Activated gamma-delta T cell treated with anti-CD3 and anti-CD28 coated beads, Interleukin-2, amount 50 U/mL, for 16 hours (primary cell): Measurements from ENCODE around the gene ZAP70.
A peak's percentile ranks its signal among the peaks of the same experiment; 100 is the strongest.

Experiments used
- DNase-seq: peaks from one replicate; pipeline ENCODE4 v3.0.0-alpha.2; 2020; ENCODE audit warnings: low read depth

Gene ZAP70

DNA sequence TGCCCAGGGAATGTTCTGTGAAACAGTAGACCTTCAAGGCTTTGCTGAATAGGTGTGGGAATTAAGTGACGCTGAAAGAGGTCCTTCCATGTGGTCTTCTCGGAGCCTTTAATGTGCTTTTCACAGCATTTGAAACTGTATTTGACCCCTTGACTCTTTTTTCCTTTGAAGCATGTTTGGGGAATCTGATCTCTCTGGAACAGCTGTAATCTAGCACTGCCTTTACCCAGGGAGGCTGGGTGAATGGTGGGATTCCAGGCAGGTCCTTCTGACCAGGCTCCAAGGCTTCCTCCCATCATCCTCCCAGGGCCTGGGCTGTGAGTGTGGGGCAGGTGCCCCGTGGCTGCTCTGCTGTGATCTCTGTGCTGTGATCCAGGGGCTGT, 4.2 kb downstream of the ZAP70 start:
- DNase-seq: no peak

DNA sequence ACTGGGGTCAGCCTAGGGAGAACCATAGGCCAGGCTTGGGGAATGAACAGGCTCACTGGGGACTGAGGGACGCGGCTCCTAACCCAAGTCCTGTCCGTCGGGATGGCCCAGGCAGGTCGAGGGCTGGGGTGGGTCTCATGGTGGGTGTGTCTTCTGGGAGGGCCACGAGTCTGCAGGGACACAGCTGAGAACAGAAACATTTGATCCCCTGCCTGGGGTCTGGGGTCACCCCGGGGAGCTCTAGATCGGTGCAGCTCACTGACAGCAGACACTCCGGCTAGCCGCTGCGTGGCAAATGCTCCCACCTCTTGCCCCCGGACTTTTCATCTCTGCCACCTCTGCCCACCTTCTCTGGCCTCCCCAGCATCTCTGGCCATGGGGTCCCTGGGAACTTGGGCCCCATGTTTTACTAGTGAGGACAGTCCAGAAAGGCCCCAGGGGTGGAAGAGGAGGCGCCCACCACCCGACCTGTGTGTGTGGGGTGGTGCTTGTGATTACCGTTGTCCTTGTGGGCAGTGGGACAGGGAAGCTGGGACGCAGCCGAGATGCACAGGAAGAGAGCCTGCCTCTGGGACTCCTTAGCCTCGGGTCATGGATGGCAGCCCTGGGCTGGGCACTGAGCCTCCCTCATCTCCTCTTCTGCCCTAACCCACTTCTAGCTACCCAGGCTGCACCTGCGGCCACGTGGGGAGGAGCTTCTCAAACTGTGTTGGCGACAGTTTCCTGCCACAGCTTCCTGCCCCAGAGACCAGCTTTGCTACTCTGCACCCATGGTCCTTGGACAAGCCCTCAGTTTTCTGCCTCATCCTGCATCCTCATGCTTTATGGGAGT, 4.9 kb downstream of the ZAP70 start:
- peak; percentile 68 for DNase-seq

DNA sequence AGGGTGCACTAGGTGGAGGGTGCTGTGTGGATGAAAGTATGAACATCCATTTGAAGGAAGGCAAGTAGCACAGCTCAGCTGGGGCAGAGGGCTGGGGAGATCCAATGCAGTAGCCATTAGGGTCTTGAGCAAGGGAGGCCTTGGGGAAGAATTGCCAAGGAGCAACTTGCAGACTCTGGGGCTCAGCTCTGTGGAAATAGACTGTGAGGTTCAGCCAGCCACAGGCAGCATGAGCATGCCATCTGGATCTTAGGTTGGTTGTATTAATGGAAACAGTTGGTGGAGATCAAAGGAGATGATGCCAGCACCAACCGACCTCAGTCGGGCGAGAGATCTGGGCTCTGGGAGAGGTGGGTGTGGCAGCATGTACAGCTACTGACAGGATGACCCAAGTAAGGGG, 5.6 kb downstream of the ZAP70 start:
- no peak for DNase-seq

DNA sequence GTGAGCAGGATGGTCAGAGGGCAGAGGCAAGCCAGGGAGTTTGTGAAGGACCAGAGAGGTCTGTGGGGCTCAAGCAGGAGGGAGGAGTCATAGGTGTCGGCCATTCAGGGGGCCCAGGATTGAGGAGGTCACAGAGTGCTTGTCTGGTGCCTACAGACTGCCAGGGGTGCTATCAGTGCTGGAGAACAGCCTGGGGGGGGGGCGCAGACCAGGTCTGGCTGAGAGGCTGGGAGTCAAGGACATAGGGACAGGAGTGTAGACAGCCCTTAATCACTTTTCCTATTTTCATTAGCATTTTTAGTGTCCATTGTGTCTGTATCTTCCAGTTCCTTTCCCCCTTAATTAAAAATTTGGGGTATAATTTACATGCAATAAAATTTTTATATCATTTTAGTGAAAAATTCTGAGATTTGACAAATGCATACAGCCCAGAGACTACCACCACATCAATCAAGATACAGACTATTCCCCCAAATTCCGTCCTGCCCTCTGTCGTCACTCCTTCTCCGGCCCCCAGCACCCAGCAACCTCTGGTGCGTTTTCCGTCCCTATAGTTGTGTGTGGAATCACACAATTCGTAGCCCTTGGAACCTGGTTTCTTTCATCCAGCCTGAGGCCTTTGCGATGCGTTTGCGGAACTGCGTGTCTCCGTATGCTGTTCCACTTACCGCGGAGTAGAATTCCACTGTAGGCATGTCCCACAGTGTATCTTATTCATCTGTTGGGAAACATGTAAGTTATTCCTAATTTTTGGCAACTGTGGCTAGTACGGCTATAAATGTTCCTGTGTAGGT, 6.2 kb downstream of the ZAP70 start:
- DNase-seq: no peak

DNA sequence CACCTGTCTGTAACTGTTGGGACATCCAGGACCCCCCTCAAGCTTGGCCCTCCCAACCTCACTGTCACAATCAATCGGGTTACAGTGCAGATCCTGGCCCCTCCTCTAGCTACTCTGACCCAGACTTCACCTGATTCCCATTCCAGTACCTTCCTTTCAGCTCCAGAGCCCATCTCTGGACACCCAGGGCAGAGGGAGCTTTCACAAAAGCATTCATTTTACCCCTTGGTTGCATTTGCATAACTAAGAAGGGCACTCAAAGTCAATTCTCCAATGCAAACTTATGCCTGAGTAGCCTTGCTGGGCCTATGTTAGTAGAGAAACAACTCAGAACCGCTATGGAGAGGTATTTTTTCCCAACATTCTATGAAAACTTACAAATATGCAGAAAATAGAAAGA, 7.4 kb downstream of the ZAP70 start:
- no peak for DNase-seq

DNA sequence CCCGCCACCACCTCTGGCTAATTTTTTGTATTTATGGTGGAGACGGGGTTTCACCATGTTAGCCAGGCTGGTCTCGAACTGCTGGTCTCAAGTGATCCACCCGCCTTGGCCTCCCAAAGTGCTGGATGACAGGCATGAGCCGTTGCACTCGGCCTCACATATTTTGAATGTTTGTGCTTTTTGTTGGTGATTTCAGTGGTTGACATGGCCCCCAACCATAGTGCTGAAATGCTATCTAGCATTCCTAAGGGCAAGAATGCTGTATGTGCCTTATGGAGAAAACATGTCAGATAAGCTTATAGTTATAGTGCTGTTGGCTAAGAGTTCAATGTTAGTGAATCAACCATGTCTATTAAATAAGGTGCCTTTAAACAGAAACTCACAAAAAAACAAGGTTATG, 8.9 kb downstream of the ZAP70 start:
- DNase-seq: no peak

DNA sequence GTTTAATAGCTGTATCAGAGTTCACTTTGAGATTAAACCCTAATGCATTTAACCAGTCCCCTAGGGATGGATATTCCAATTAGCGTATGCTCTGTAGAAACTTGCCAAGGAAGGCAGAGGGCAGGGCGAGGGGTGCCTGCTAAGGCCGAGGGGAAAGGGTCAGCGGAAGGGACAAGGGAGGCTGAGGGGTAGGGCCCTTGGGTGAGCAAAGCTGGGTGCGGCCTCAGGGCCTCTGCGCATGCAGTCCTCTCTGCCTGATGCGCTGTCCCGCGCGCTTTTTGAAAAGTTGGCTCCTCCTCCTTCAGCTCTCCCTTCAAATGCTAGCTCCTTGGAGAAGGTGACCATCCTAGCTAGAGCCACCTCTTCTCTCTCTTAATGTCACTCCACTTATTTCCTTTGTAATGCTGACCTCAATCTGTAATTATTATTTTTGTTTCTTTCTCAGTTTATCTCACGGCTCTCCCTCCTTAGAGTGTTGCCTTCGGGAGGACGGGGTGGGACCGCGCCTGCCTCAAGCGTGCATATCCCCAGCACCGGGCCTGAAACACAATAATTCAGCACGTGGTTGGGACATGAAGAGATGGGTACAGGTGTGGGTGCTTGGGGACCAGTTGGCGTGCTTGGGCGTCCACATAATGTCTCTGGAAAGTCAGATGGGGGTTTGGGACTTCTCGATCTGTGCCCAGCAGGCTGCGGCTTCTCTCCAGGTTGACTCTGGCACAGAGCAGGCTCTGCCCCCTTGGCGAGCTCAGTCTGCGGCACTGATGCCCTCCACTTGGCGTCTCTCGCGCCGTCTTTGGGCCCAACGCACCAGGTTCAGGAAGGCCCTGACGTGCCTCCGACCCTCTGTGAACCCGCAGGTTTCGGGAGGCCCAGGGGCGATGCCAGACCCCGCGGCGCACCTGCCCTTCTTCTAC, 10.0 kb downstream of the ZAP70 start:
- DNase-seq: no peak

DNA sequence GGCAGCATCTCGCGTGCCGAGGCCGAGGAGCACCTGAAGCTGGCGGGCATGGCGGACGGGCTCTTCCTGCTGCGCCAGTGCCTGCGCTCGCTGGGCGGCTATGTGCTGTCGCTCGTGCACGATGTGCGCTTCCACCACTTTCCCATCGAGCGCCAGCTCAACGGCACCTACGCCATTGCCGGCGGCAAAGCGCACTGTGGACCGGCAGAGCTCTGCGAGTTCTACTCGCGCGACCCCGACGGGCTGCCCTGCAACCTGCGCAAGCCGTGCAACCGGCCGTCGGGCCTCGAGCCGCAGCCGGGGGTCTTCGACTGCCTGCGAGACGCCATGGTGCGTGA, 10.7 kb downstream of the ZAP70 start:
- DNase-seq: no peak

DNA sequence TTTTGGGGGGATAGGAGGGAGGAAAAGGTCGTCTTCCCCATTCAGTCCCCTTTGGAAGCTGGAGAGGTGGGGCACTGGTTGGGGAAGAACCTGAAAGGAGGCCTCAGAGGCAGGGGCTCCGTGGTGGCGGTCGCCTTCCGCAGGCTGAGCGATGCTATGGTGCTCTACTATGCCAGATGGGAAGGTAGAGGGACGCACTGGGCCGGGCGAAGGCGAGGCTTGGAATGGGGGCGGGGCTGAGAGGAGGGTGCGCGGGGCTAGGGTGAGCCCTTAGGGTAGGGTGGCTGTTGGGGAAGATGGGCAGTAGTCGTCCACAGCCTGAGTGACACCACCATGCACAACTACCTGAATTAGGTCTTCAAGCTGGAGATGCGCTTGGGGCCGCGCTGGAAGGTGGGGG, 11.1 kb downstream of the ZAP70 start:
- no peak for DNase-seq

DNA sequence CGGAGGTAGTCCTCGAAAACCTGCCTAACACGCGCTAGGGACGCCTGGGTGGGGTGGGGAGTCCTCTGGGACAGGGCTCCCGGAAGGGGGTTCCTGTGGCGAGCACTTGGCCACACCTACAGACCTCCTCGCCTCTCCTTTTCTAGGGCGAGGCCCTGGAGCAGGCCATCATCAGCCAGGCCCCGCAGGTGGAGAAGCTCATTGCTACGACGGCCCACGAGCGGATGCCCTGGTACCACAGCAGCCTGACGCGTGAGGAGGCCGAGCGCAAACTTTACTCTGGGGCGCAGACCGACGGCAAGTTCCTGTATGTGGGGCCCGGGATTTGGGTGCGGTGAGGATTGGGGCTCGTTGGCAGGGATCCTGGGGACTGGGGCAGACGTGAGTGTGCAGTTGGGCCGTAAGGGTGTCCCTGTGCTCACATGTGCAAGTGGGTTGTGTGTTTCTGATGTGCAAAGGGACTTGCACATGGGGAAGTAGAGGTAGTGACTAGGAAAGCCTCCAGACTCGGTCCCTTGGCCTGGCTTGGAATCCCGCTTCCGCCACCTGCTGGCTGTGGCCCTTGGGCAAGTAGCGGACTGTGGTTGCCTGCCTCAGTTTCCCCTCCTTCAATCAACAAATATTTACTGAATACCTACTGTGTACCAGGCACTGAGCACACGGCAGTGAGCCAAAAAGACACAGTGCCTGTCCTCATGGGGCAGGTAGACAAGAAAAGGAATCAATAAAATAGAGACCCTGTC, 11.7 kb downstream of the ZAP70 start:
- no peak for DNase-seq

DNA sequence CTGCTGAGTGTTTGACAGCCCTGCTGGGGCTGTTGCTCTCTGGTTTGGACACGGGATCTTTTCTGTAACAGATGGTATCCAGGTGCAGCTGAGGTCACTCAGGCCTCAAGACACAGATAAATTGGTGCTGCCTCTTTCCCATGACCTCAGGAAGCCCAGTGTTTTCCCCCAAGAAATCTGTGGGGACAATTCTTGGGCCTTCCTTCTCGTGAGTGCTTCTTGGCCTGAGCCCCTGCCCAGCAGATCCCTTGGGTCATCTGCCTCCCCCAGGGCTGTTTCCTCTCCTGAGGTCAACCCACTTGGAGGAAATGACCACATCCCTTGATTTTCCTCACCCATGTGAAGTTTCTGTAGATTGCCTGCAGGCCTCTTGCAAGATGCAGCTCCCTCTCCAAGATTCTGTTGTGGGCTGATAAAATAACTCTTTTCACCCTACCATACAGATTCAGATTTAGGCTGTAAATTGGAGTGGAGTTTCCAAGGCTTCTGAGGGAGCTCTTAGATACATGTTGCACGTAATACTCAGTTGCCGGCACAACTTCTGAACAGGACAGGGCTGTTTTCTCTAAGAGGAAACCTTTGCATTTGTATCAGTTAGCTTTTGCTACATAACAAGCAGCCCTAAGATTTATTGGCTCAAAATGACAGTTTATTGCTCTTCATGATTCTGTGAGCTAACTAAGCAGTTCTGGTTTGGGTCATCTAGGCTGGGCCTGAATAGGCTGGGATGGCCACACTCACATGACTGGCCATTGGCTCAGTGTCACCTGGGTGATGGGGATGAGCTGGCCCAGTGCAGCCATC, 13.1 kb downstream of the ZAP70 start:
- DNase-seq: no peak

DNA sequence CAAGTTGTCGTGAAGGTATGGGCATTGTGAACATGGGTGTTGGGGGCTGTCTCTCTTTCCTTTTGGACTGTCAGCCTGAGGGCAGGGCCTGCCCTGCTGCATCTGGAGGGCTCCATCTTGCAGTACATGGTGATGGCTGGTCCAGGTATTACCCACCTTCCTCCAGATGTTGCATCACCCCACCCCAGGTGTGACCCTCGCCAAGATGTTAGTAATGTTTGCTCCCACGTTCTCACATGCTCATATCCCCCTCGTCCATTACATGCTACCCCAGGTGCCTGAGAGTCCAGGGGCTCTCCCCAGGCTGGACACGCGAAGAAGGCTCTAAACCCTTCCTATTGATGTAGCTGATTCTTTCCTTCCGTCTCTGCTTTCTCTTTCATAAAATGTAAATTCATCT, 13.9 kb downstream of the ZAP70 start:
- DNase-seq: no peak

DNA sequence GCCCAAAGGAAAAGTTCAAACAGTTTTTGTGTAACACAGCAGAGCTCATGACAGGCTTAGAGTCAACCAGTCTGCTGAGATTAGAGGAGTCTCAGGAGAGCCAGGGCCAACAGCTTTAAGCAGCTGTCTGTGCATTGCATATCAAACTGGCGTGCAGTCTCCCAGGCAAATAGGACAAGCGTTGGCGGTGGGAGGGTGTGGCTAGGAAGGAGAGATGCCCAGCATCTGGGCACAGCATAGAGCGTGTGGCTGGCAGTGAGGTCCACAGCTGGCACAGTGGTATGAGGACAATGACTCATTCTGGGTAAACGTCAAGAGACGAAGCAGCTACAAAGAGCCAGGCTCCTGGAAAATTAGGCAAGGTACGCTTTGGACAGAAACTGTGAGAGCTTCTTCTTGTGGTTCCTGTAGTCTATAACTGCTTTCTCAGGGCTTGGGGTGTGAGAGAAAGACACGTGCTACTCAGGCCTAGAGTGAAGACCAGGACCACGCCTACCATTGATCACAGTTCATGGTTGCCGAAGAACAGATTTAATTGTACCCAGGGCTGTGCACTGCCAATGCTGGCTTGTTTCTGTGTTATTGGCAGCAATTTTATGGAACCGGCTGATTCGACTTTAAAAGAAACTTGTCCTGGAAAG, 14.8 kb downstream of the ZAP70 start:
- no peak for DNase-seq

DNA sequence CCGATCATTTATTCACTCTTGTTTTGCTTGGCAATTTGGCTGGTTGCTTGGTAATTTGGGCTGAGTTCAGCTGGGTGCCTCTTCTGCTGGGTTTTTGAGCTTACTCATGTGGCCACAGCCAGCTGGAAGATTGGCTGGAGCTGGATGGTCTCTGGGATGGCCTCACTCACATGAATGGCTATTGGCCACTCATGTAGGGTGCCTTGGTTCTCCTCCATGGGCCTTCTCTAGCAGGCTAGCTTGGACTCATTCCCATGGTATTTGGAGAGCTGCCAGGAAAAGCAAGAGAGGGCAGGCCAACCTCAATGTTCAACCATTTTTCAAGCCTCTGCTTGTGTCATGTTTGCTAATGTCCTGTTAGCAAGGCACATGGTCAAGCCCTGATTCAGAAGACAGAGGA, 16.9 kb downstream of the ZAP70 start:
- no peak for DNase-seq

DNA sequence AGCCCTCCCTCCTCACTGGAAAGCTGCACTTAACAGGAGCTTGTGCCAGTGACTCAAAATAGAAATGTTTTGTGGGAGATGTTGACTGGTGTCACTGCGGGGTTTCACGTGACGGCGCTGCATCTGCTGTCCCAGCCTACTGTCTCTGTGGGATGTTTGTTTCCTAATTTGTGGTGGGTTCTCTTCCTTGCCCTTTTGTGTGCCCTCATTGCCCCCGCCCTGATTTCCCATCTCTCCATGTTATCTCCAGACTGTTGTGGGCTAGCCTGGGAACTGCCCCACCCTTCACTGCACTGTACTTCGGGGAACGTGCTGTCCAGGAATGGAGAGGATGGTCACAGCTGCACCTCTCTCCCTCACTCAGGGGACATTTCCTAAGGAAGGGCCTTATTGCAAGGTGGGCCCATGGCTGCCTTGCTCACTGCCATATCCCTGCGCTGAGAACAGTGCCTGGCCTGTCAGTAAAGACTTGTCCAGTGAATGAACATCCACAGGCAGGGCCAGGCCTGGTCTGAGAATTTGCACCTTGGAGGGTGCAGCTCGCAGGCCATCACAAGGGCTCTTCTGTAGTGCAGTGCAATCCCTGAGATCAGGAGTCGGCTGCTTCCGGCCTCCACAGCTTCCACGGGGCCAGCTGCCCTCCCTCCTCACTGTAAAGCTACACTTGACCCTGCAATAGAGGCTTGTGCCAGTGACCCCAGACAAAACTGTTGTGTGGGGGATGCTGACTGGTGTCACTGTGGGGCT, 18.1 kb downstream of the ZAP70 start:
- no peak for DNase-seq

DNA sequence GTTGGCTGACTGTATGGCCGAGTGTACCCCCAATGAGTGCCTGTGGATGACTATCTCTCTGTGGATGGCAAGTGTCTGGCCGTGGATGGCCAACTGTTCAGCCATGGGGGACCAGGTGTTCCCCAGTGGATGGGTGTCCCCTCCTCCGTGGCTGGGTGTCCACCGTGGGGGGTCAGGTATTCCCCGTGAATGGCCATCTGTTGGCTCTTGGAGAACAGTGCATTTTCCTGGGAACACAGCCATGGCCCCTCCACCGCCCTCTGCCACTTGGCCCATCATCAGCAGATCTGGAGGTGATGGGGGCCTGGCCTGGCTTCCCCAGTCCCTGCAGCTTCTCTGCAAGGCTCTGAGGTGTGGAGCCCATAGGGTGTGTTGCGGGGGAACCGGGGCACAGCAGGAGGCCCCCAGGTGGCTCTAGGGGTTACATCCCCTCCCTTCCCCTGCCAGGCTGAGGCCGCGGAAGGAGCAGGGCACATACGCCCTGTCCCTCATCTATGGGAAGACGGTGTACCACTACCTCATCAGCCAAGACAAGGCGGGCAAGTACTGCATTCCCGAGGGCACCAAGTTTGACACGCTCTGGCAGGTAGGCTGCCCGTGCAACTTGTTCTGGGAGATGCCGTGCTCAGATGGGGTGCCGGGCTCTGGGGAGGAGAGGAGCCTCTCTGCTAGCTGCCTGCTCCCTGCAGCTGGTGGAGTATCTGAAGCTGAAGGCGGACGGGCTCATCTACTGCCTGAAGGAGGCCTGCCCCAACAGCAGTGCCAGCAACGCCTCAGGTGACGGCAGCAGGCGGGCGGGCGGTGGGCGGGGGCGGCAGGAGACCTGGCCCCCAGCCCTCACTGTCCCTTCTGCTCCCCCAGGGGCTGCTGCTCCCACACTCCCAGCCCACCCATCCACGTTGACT, 19.3 kb downstream of the ZAP70 start:
- no peak for DNase-seq

DNA sequence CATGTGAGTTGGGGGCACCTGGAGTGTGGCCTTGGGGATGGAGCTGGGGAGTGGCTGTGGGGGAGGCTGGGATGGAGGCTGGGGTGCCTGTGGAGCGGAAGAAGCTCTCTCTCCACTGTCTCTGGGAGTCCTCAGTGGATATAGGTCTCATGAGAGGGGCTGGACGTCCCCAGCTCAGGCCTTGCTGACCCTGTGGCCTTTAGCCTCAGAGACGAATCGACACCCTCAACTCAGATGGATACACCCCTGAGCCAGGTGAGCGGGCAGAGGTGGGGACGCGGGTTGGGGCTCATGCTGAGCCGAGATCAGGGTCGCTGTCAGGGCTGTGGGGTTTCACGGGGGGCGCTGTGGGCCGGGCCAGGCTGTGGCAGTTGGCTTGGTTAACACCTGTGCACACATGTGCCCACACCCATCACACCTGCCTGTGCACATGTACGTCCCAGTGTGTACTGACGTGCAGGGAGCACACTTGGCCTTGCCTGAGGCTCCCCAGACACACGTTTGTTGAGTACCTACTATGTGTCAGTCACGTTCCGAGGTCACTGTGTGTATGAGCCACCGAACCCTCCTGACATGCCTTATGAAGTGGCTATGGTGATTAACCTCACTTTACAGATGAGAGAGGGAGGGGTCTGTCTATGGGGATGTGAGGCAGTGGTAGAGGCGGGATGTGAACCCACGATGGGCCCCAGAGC, 20.1 kb downstream of the ZAP70 start:
- no peak for DNase-seq
